PC-9 (cell line): ENCODE measurements around the gene TP53RK. TPM values are rescaled to one million over a fixed set of nuclear protein-coding genes. Genes with fewer than 3 reads are reported as not detected.

Experiments
- BruUV-seq: library from RNA; stranded (reverse); fragments of 400-500 nt; replicated peaks from 2 replicates; lab custom pipeline; 2021; lab: Mats Ljungman, UMichigan
- CTCF ChIA-PET: fragments of 300-600 bp; sonication (Branson Sonifier 250); formaldehyde crosslinking; loops from one replicate; lab custom pipeline; 2022; ENCODE audit warnings: antibody characterized with exemption; lab: Charles Lee
- POLR2A ChIA-PET: fragments of 300-600 bp; sonication (Branson Sonifier 250); formaldehyde crosslinking; loops from one replicate; lab custom pipeline; 2022; ENCODE audit warnings: antibody characterized with exemption; ENCODE audit not compliant: unreplicated experiment; lab: Charles Lee
- DNase-seq, 2 experiments: peaks; one replicate each; pipeline versions ENCODE4 v3.0.0 to v3.0.0-alpha.2; 2015 to 2022; ENCODE audit warnings: mixed read lengths in 1 of 2
- H2AFZ ChIP-seq: fragments of 200-600 bp; sonication (generic); 2 replicates; pipeline ENCODE4 v1.8.1; 2017; ENCODE audit warnings: antibody characterized with exemption
- H3F3A ChIP-seq: fragments of 200-600 bp; sonication (generic); 2 replicates; pipeline ENCODE4 v1.8.1; 2017; ENCODE audit warnings: antibody characterized with exemption, mild to moderate bottlenecking, low read depth; ENCODE audit not compliant: insufficient read depth
- H3K27ac ChIP-seq: fragments of 200-600 bp; sonication (generic); 2 replicates; pipeline ENCODE4 v1.6.1; 2016; ENCODE audit warnings: mixed run types
- H3K27me3 ChIP-seq: fragments of 200-600 bp; sonication (generic); 2 replicates; pipeline ENCODE4 v1.6.1; 2016; ENCODE audit warnings: low read depth, mixed run types; ENCODE audit not compliant: insufficient read depth
- H3K36me3 ChIP-seq: fragments of 200-600 bp; sonication (generic); 2 replicates; pipeline ENCODE4 v1.6.1; 2016; ENCODE audit warnings: low read depth, mixed run types
- H3K4me1 ChIP-seq: fragments of 200-600 bp; sonication (generic); replicated peaks from 2 replicates; pipeline ENCODE4 v1.6.1; 2016; ENCODE audit warnings: mixed run types; ENCODE audit not compliant: insufficient read depth
- H3K4me2 ChIP-seq: fragments of 200-600 bp; sonication (generic); 2 replicates; pipeline ENCODE4 v1.6.1; 2017; ENCODE audit warnings: mixed run types
- H3K4me3 ChIP-seq: fragments of 200-600 bp; sonication (generic); 2 replicates; pipeline ENCODE4 v1.6.1; 2016; ENCODE audit warnings: mixed run types
- H3K79me2 ChIP-seq: fragments of 200-600 bp; sonication (generic); 2 replicates; pipeline ENCODE4 v1.6.1; 2017; ENCODE audit warnings: low read depth, mixed run types
- H3K9me2 ChIP-seq: fragments of 200-600 bp; sonication (generic); 2 replicates; pipeline ENCODE4 v1.8.1; 2017; ENCODE audit warnings: mild to moderate bottlenecking; ENCODE audit not compliant: insufficient read depth
- H3K9me3 ChIP-seq: fragments of 200-600 bp; sonication (generic); 2 replicates; pipeline ENCODE4 v1.8.1; 2016; ENCODE audit warnings: low read depth; ENCODE audit not compliant: insufficient read depth
- H4K20me1 ChIP-seq: fragments of 200-600 bp; sonication (generic); 2 replicates; pipeline ENCODE4 v1.8.1; 2017; ENCODE audit not compliant: insufficient read depth
- CTCF ChIP-seq: fragments of 200-600 bp; sonication (generic); conservative IDR thresholded peaks from 2 replicates; pipeline ENCODE4 v1.6.1; 2017; ENCODE audit warnings: mixed run types, antibody characterized with exemption, mild to moderate bottlenecking, moderate library complexity
- EZH2 ChIP-seq: fragments of 200-600 bp; sonication (generic); IDR thresholded peaks from 2 replicates; pipeline ENCODE4 v1.8.0; 2017; ENCODE audit warnings: antibody characterized with exemption, low read depth
- intact Hi-C: fragments of 100-400 bp; cut with micrococcal nuclease; formaldehyde crosslinking; loops from one replicate; pipeline ENCODE4 v1.10.0; 2022; ENCODE audit not compliant: unreplicated experiment
- total RNA-seq: library from RNA; stranded (reverse); gene quantifications from 2 replicates; pipeline ENCODE4 v1.2.3, GENCODE V29; 2021

Gene TP53RK
- total RNA-seq, 1 experiment from 2014 or later, result 10.4 TPM

- Histone ChIP-seq H3K9me3 (no peaks in the 10 kb centered on the region), H3K27ac (no peak overlapping the region), H2AFZ (no peak overlapping the region), H3K36me3 (no peaks in the 10 kb centered on the region), H4K20me1 (no peaks in the 10 kb centered on the region), H3F3A (no peaks in the 10 kb centered on the region), H3K4me2 (no peak overlapping the region), H3K9me2 (no peaks in the 10 kb centered on the region), H3K4me1 (no peaks in the 10 kb centered on the region), H3K27me3 (no peaks in the 10 kb centered on the region), H3K79me2 (no peaks in the 10 kb centered on the region), H3K4me3 (no peak overlapping the region)
- ChIA-PET POLR2A (no interaction called here), CTCF (no interaction called here)
- BruUV-seq, result no TSS peak
- intact Hi-C loops, result no loop called here
- no peak for DNase-seq
- no peak for TF ChIP-seq CTCF
- TF ChIP-seq EZH2, result no peak
Observed at GRCh38 chr20:46649965-46650542, 39.2 kb downstream of the TP53RK start.

DNA sequence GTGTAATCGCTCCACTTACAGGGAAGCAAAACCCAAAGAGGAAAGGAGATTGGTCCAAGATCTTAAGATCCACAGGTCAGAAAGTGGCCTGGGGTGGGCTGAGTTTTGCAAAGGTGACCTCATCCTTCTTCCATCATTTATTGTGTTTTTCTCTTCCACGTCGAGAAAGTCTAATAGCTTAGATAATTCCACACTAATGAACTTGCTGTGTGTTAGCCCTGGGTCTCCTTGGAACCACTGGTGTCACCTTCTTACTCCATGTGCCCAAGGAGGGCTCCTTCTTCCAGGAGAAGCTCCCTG, 39.6 kb downstream of the TP53RK start:
- Histone ChIP-seq H2AFZ (no peak overlapping the region), H3K4me3 (no peak overlapping the region), H3K4me1 (no peaks in the 10 kb centered on the region), H3K4me2 (no peak overlapping the region), H4K20me1 (no peaks in the 10 kb centered on the region), H3K9me2 (no peaks in the 10 kb centered on the region), H3F3A (no peaks in the 10 kb centered on the region), H3K79me2 (no peaks in the 10 kb centered on the region), H3K27me3 (no peaks in the 10 kb centered on the region), H3K27ac (no peak overlapping the region), H3K36me3 (no peaks in the 10 kb centered on the region), H3K9me3 (no peaks in the 10 kb centered on the region)
- TF ChIP-seq EZH2 (no peak), CTCF (no peak)
- no peak for DNase-seq
- ChIA-PET CTCF (no interaction called here), POLR2A (no interaction called here)
- intact Hi-C loops, result no loop called here
- no TSS peak for BruUV-seq

GRCh38 chr20:46648903-46649649, 40.2 kb downstream of the TP53RK start:
- no peak for DNase-seq
- Histone ChIP-seq H2AFZ (no peak overlapping the region), H3K4me2 (no peak overlapping the region), H3K36me3 (no peaks in the 10 kb centered on the region), H3K4me1 (no peaks in the 10 kb centered on the region), H3K9me2 (no peaks in the 10 kb centered on the region), H3K27me3 (no peaks in the 10 kb centered on the region), H3K27ac (no peak overlapping the region), H4K20me1 (no peaks in the 10 kb centered on the region), H3K9me3 (no peaks in the 10 kb centered on the region), H3K4me3 (no peak overlapping the region), H3F3A (no peaks in the 10 kb centered on the region), H3K79me2 (no peaks in the 10 kb centered on the region)
- ChIA-PET CTCF (no interaction called here), POLR2A (no interaction called here)
- BruUV-seq, result no TSS peak
- TF ChIP-seq CTCF, result no peak
- TF ChIP-seq EZH2, result no peak
- intact Hi-C loops, result no loop called here
